ENCODE results near the gene GALNTL6.

Gene GALNTL6

GRCh38 chr4:172758586-172759340, 945.6 kb downstream of the GALNTL6 start:
- Histone ChIP-seq H3K4me1 (ENCODE audit: control extremely low read depth in 1 of 4, control insufficient read depth in 4 of 4, insufficient read depth in 4 of 4, low read length in 3 of 4) (peaks cover 0 to 8% (median 3%) of the 10 kb centered on the region in 4 experiments), H3K36me3 (ENCODE audit: control insufficient read depth in 4 of 4, insufficient read depth in 4 of 4, low read length in 3 of 4) (no peaks in the 10 kb centered on the region), H3K27ac (ENCODE audit: insufficient read depth in 1 of 2, low read depth in 1 of 2, low read length in 2 of 2, poor library complexity in 1 of 2, severe bottlenecking in 2 of 2) (no peak overlapping the region), H3K4me3 (ENCODE audit: control insufficient read depth in 1 of 7, extremely low read depth in 1 of 7, insufficient read depth in 4 of 7, low read depth in 2 of 7, low read length in 6 of 7) (no peak overlapping the region), H3K9me3 (ENCODE audit: control extremely low read depth in 1 of 5, control insufficient read depth in 4 of 5, insufficient read depth in 2 of 5, low read depth in 1 of 5, low read length in 4 of 5) (peaks cover 0 to 2% (median 0%) of the 10 kb centered on the region in 5 experiments), H3K27me3 (replicated peaks in 2 of 5; ENCODE audit: control insufficient read depth in 4 of 5, insufficient read depth in 5 of 5, low read length in 4 of 5) (no peaks in the 10 kb centered on the region)
- ChIA-PET CTCF (no interaction called here), POLR2A (no interaction called here)
- 80% methylated on average over 1 of the region's 2 CpGs for WGBS (ENCODE audit: insufficient coverage)
- DNase-seq = peak in 2 of 3 donors; percentile 66 to 71

GRCh38 chr4:172760512-172760911, 947.3 kb downstream of the GALNTL6 start:
- Histone ChIP-seq H3K27me3 (replicated peaks in 2 of 5; ENCODE audit: control insufficient read depth in 4 of 5, insufficient read depth in 5 of 5, low read length in 4 of 5) (no peaks in the 10 kb centered on the region), H3K36me3 (ENCODE audit: control insufficient read depth in 4 of 4, insufficient read depth in 4 of 4, low read length in 3 of 4) (no peaks in the 10 kb centered on the region), H3K4me3 (ENCODE audit: control insufficient read depth in 1 of 7, extremely low read depth in 1 of 7, insufficient read depth in 4 of 7, low read depth in 2 of 7, low read length in 6 of 7) (no peak overlapping the region), H3K27ac (ENCODE audit: insufficient read depth in 1 of 2, low read depth in 1 of 2, low read length in 2 of 2, poor library complexity in 1 of 2, severe bottlenecking in 2 of 2) (no peak overlapping the region), H3K9me3 (ENCODE audit: control extremely low read depth in 1 of 5, control insufficient read depth in 4 of 5, insufficient read depth in 2 of 5, low read depth in 1 of 5, low read length in 4 of 5) (peaks cover 0 to 2% (median 0%) of the 10 kb centered on the region in 5 experiments), H3K4me1 (ENCODE audit: control extremely low read depth in 1 of 4, control insufficient read depth in 4 of 4, insufficient read depth in 4 of 4, low read length in 3 of 4) (peaks cover 0 to 8% (median 3%) of the 10 kb centered on the region in 4 experiments)
- CTCF ChIA-PET = no interaction called here
- POLR2A ChIA-PET = no interaction called here
- DNase-seq = no peak
- WGBS (ENCODE audit: insufficient coverage) = 100% methylated on average over 4 of the region's 6 CpGs

GRCh38 chr4:172762895-172763294, 949.7 kb downstream of the GALNTL6 start:
- ChIA-PET POLR2A (no interaction called here), CTCF (no interaction called here)
- WGBS (ENCODE audit: insufficient coverage) = no CpG with 5 or more reads among the region's 4 CpGs
- H3K4me1 ChIP-seq (ENCODE audit: control extremely low read depth in 1 of 4, control insufficient read depth in 4 of 4, insufficient read depth in 4 of 4, low read length in 3 of 4) = peaks cover 0 to 8% (median 3%) of the 10 kb centered on the region in 4 experiments
- H3K27me3 ChIP-seq (replicated peaks in 2 of 5; ENCODE audit: control insufficient read depth in 4 of 5, insufficient read depth in 5 of 5, low read length in 4 of 5) = no peaks in the 10 kb centered on the region
- H3K4me3 ChIP-seq (ENCODE audit: control insufficient read depth in 1 of 7, extremely low read depth in 1 of 7, insufficient read depth in 4 of 7, low read depth in 2 of 7, low read length in 6 of 7) = no peak overlapping the region
- no peaks in the 10 kb centered on the region for H3K36me3 ChIP-seq (ENCODE audit: control insufficient read depth in 4 of 4, insufficient read depth in 4 of 4, low read length in 3 of 4)
- DNase-seq = no peak
- no peak overlapping the region for H3K27ac ChIP-seq (ENCODE audit: insufficient read depth in 1 of 2, low read depth in 1 of 2, low read length in 2 of 2, poor library complexity in 1 of 2, severe bottlenecking in 2 of 2)
- peaks cover 0 to 2% (median 0%) of the 10 kb centered on the region in 5 experiments for H3K9me3 ChIP-seq (ENCODE audit: control extremely low read depth in 1 of 5, control insufficient read depth in 4 of 5, insufficient read depth in 2 of 5, low read depth in 1 of 5, low read length in 4 of 5)

- CTCF ChIA-PET = no interaction called here
- no peaks in the 10 kb centered on the region for H3K9me3 ChIP-seq (ENCODE audit: control extremely low read depth in 1 of 5, control insufficient read depth in 4 of 5, insufficient read depth in 2 of 5, low read depth in 1 of 5, low read length in 4 of 5)
- POLR2A ChIA-PET = no interaction called here
- no peak overlapping the region for H3K4me3 ChIP-seq (ENCODE audit: control insufficient read depth in 1 of 7, extremely low read depth in 1 of 7, insufficient read depth in 4 of 7, low read depth in 2 of 7, low read length in 6 of 7)
- no peak overlapping the region for H3K27ac ChIP-seq (ENCODE audit: insufficient read depth in 1 of 2, low read depth in 1 of 2, low read length in 2 of 2, poor library complexity in 1 of 2, severe bottlenecking in 2 of 2)
- H3K36me3 ChIP-seq (ENCODE audit: control insufficient read depth in 4 of 4, insufficient read depth in 4 of 4, low read length in 3 of 4) = no peaks in the 10 kb centered on the region
- DNase-seq = no peak
- no peaks in the 10 kb centered on the region for H3K27me3 ChIP-seq (replicated peaks in 2 of 5; ENCODE audit: control insufficient read depth in 4 of 5, insufficient read depth in 5 of 5, low read length in 4 of 5)
- no peaks in the 10 kb centered on the region for H3K4me1 ChIP-seq (ENCODE audit: control extremely low read depth in 1 of 4, control insufficient read depth in 4 of 4, insufficient read depth in 4 of 4, low read length in 3 of 4)
These were observed 957.6 kb downstream of the GALNTL6 start for GRCh38 chr4:172770787-172771186.

GRCh38 chr4:172772781-172773180, 959.6 kb downstream of the GALNTL6 start:
- H3K36me3 ChIP-seq (ENCODE audit: control insufficient read depth in 4 of 4, insufficient read depth in 4 of 4, low read length in 3 of 4) = no peaks in the 10 kb centered on the region
- POLR2A ChIA-PET = no interaction called here
- no peak overlapping the region for H3K27ac ChIP-seq (ENCODE audit: insufficient read depth in 1 of 2, low read depth in 1 of 2, low read length in 2 of 2, poor library complexity in 1 of 2, severe bottlenecking in 2 of 2)
- no peaks in the 10 kb centered on the region for H3K27me3 ChIP-seq (replicated peaks in 2 of 5; ENCODE audit: control insufficient read depth in 4 of 5, insufficient read depth in 5 of 5, low read length in 4 of 5)
- no peaks in the 10 kb centered on the region for H3K4me1 ChIP-seq (ENCODE audit: control extremely low read depth in 1 of 4, control insufficient read depth in 4 of 4, insufficient read depth in 4 of 4, low read length in 3 of 4)
- no peak overlapping the region for H3K4me3 ChIP-seq (ENCODE audit: control insufficient read depth in 1 of 7, extremely low read depth in 1 of 7, insufficient read depth in 4 of 7, low read depth in 2 of 7, low read length in 6 of 7)
- no peaks in the 10 kb centered on the region for H3K9me3 ChIP-seq (ENCODE audit: control extremely low read depth in 1 of 5, control insufficient read depth in 4 of 5, insufficient read depth in 2 of 5, low read depth in 1 of 5, low read length in 4 of 5)
- CTCF ChIA-PET = no interaction called here
- no peak for DNase-seq
- 92% methylated on average over 2 of the region's 5 CpGs for WGBS (ENCODE audit: insufficient coverage)

GRCh38 chr4:172776203-172776861, 963.1 kb downstream of the GALNTL6 start:
- CTCF ChIA-PET = no interaction called here
- no peak for DNase-seq
- no peaks in the 10 kb centered on the region for H3K4me1 ChIP-seq (ENCODE audit: control extremely low read depth in 1 of 4, control insufficient read depth in 4 of 4, insufficient read depth in 4 of 4, low read length in 3 of 4)
- H3K27me3 ChIP-seq (replicated peaks in 2 of 5; ENCODE audit: control insufficient read depth in 4 of 5, insufficient read depth in 5 of 5, low read length in 4 of 5) = peaks cover 0 to 2% (median 0%) of the 10 kb centered on the region in 5 experiments
- POLR2A ChIA-PET = no interaction called here
- no peaks in the 10 kb centered on the region for H3K9me3 ChIP-seq (ENCODE audit: control extremely low read depth in 1 of 5, control insufficient read depth in 4 of 5, insufficient read depth in 2 of 5, low read depth in 1 of 5, low read length in 4 of 5)
- no peaks in the 10 kb centered on the region for H3K36me3 ChIP-seq (ENCODE audit: control insufficient read depth in 4 of 4, insufficient read depth in 4 of 4, low read length in 3 of 4)
- WGBS (ENCODE audit: insufficient coverage) = 85% methylated on average over 3 of the region's 4 CpGs
- no peak overlapping the region for H3K4me3 ChIP-seq (ENCODE audit: control insufficient read depth in 1 of 7, extremely low read depth in 1 of 7, insufficient read depth in 4 of 7, low read depth in 2 of 7, low read length in 6 of 7)
- no peak overlapping the region for H3K27ac ChIP-seq (ENCODE audit: insufficient read depth in 1 of 2, low read depth in 1 of 2, low read length in 2 of 2, poor library complexity in 1 of 2, severe bottlenecking in 2 of 2)

- 100% methylated on average over 1 of the region's 3 CpGs for WGBS (ENCODE audit: insufficient coverage)
- Histone ChIP-seq H3K36me3 (ENCODE audit: control insufficient read depth in 4 of 4, insufficient read depth in 4 of 4, low read length in 3 of 4) (no peaks in the 10 kb centered on the region), H3K4me3 (ENCODE audit: control insufficient read depth in 1 of 7, extremely low read depth in 1 of 7, insufficient read depth in 4 of 7, low read depth in 2 of 7, low read length in 6 of 7) (no peak overlapping the region), H3K27me3 (replicated peaks in 2 of 5; ENCODE audit: control insufficient read depth in 4 of 5, insufficient read depth in 5 of 5, low read length in 4 of 5) (peaks cover 0 to 2% (median 0%) of the 10 kb centered on the region in 5 experiments), H3K9me3 (ENCODE audit: control extremely low read depth in 1 of 5, control insufficient read depth in 4 of 5, insufficient read depth in 2 of 5, low read depth in 1 of 5, low read length in 4 of 5) (no peaks in the 10 kb centered on the region), H3K27ac (ENCODE audit: insufficient read depth in 1 of 2, low read depth in 1 of 2, low read length in 2 of 2, poor library complexity in 1 of 2, severe bottlenecking in 2 of 2) (no peak overlapping the region), H3K4me1 (ENCODE audit: control extremely low read depth in 1 of 4, control insufficient read depth in 4 of 4, insufficient read depth in 4 of 4, low read length in 3 of 4) (no peaks in the 10 kb centered on the region)
- ChIA-PET POLR2A (no interaction called here), CTCF (no interaction called here)
- DNase-seq = no peak
These were observed 964.7 kb downstream of the GALNTL6 start for GRCh38 chr4:172777729-172778431.

Data from common myeloid progenitor, CD34-positive (primary cell).